ENCODE results near the gene STMN3.

The STMN3 gene

GRCh38 chr20:63648895-63649589, 4.2 kb downstream of the STMN3 start:
- Histone ChIP-seq H3K27me3 (ENCODE audit: low read length) (no peaks in the 10 kb centered on the region), H3K79me2 (ENCODE audit: insufficient read depth, low read length) (no peaks in the 10 kb centered on the region), H4K20me1 (ENCODE audit: low read depth, low read length) (no peaks in the 10 kb centered on the region), H3K36me3 (ENCODE audit: low read length) (no peaks in the 10 kb centered on the region), H3K4me3 (ENCODE audit: insufficient read depth, low read length, poor library complexity, severe bottlenecking) (no peak overlapping the region), H3F3A (ENCODE audit: insufficient read depth) (no peaks in the 10 kb centered on the region), H2AFZ (ENCODE audit: low read depth, low read length, severe bottlenecking) (no peak overlapping the region), H3K27ac (ENCODE audit: low read depth, low read length) (no peak overlapping the region), H3K9me2 (replicated peaks; ENCODE audit: insufficient read depth, low read length) (no peaks in the 10 kb centered on the region), H3K4me2 (ENCODE audit: low read depth, low read length, poor library complexity, severe bottlenecking) (no peak overlapping the region), H3K9ac (ENCODE audit: low read length) (no peak overlapping the region), H3K9me3 (ENCODE audit: insufficient read depth, low read length) (no peaks in the 10 kb centered on the region)
- TF ChIP-seq CTCF (IDR thresholded peaks at IDR 0.05; ENCODE audit: insufficient read depth, low read length, poor library complexity, severe bottlenecking) (no peak), EZH2phosphoT487 (conservative IDR thresholded peaks at IDR 0.05; ENCODE audit: low read length) (no peak)

- Histone ChIP-seq H3K4me3 (ENCODE audit: insufficient read depth, low read length, poor library complexity, severe bottlenecking) (no peak overlapping the region), H3K9me2 (replicated peaks; ENCODE audit: insufficient read depth, low read length) (no peaks in the 10 kb centered on the region), H3K4me2 (ENCODE audit: low read depth, low read length, poor library complexity, severe bottlenecking) (no peak overlapping the region), H3K9me3 (ENCODE audit: insufficient read depth, low read length) (no peaks in the 10 kb centered on the region), H3K36me3 (ENCODE audit: low read length) (no peaks in the 10 kb centered on the region), H2AFZ (ENCODE audit: low read depth, low read length, severe bottlenecking) (no peak overlapping the region), H3K79me2 (ENCODE audit: insufficient read depth, low read length) (no peaks in the 10 kb centered on the region), H3K27ac (ENCODE audit: low read depth, low read length) (no peak overlapping the region), H3F3A (ENCODE audit: insufficient read depth) (no peaks in the 10 kb centered on the region), H3K9ac (ENCODE audit: low read length) (no peak overlapping the region), H4K20me1 (ENCODE audit: low read depth, low read length) (no peaks in the 10 kb centered on the region), H3K27me3 (ENCODE audit: low read length) (no peaks in the 10 kb centered on the region)
- TF ChIP-seq EZH2phosphoT487 (conservative IDR thresholded peaks at IDR 0.05; ENCODE audit: low read length) (no peak), CTCF (IDR thresholded peaks at IDR 0.05; ENCODE audit: insufficient read depth, low read length, poor library complexity, severe bottlenecking) (no peak)
Measured at GRCh38 chr20:63648190-63648589, 5.0 kb downstream of the STMN3 start.

- Histone ChIP-seq H3K9ac (ENCODE audit: low read length) (no peak overlapping the region), H3K4me3 (ENCODE audit: insufficient read depth, low read length, poor library complexity, severe bottlenecking) (no peak overlapping the region), H3K27ac (ENCODE audit: low read depth, low read length) (no peak overlapping the region), H3K9me2 (replicated peaks; ENCODE audit: insufficient read depth, low read length) (no peaks in the 10 kb centered on the region), H3K36me3 (ENCODE audit: low read length) (no peaks in the 10 kb centered on the region), H3K79me2 (ENCODE audit: insufficient read depth, low read length) (no peaks in the 10 kb centered on the region), H3F3A (ENCODE audit: insufficient read depth) (no peaks in the 10 kb centered on the region), H3K9me3 (ENCODE audit: insufficient read depth, low read length) (no peaks in the 10 kb centered on the region), H2AFZ (ENCODE audit: low read depth, low read length, severe bottlenecking) (no peak overlapping the region), H4K20me1 (ENCODE audit: low read depth, low read length) (no peaks in the 10 kb centered on the region), H3K27me3 (ENCODE audit: low read length) (no peaks in the 10 kb centered on the region), H3K4me2 (ENCODE audit: low read depth, low read length, poor library complexity, severe bottlenecking) (no peak overlapping the region)
- TF ChIP-seq CTCF (IDR thresholded peaks at IDR 0.05; ENCODE audit: insufficient read depth, low read length, poor library complexity, severe bottlenecking) (no peak), EZH2phosphoT487 (conservative IDR thresholded peaks at IDR 0.05; ENCODE audit: low read length) (no peak)
Measured at GRCh38 chr20:63645218-63645617, 8.0 kb downstream of the STMN3 start.
